Activated T-cell treated with anti-CD3 and anti-CD28 coated beads for 1 hour (primary cell): ENCODE data around the gene C14orf132.
"Not testable (repeated sequence)": the region's sequence is repeated elsewhere in the genome, so short reads cannot be mapped to it uniquely, and the experiment has no call there.

ENCODE experiments used
- DNase-seq: peaks from one replicate; pipeline ENCODE4 v3.0.0-alpha.2; 2020; ENCODE audit warnings: low read depth

The C14orf132 gene

GRCh38 chr14:96060186-96060933, 21.2 kb downstream of the C14orf132 start:
- no peak for DNase-seq

GRCh38 chr14:96062010-96062409, 22.8 kb downstream of the C14orf132 start:
- no peak for DNase-seq

GRCh38 chr14:96062506-96062905, 23.3 kb downstream of the C14orf132 start:
- no peak for DNase-seq

GRCh38 chr14:96064866-96065265, 25.7 kb downstream of the C14orf132 start:
- DNase-seq, result no peak

- DNase-seq, result no peak
Measured at GRCh38 chr14:96065661-96066459, 26.7 kb downstream of the C14orf132 start.

GRCh38 chr14:96066976-96067375, 27.8 kb downstream of the C14orf132 start:
- no peak for DNase-seq

GRCh38 chr14:96067985-96068930, 29.1 kb downstream of the C14orf132 start:
- no peak for DNase-seq

- DNase-seq, result no peak
Measured at GRCh38 chr14:96069421-96069820, 30.3 kb downstream of the C14orf132 start.

GRCh38 chr14:96071561-96071960, 32.4 kb downstream of the C14orf132 start:
- no peak for DNase-seq

GRCh38 chr14:96072076-96072475, 32.9 kb downstream of the C14orf132 start:
- no peak for DNase-seq

- DNase-seq, result no peak
Measured at GRCh38 chr14:96072746-96073145, 33.6 kb downstream of the C14orf132 start.

- not testable (repeated sequence) for DNase-seq
Measured at GRCh38 chr14:96073260-96074039, 34.3 kb downstream of the C14orf132 start.

GRCh38 chr14:96077983-96078624, 38.9 kb downstream of the C14orf132 start:
- DNase-seq, result no peak

- DNase-seq, result no peak
Measured at GRCh38 chr14:96078625-96079016, 39.5 kb downstream of the C14orf132 start.

GRCh38 chr14:96079066-96079465, 39.9 kb downstream of the C14orf132 start:
- no peak for DNase-seq

- no peak for DNase-seq
Measured at GRCh38 chr14:96080571-96080970, 41.4 kb downstream of the C14orf132 start.

- no peak for DNase-seq
Measured at GRCh38 chr14:96081224-96081623, 42.1 kb downstream of the C14orf132 start.

- DNase-seq, result no peak
Measured at GRCh38 chr14:96081767-96082400, 42.7 kb downstream of the C14orf132 start.

GRCh38 chr14:96082420-96083300, 43.5 kb downstream of the C14orf132 start:
- DNase-seq, result no peak
